ENCODE measurements around the gene ZNF846. TPM values are rescaled to one million over a fixed set of nuclear protein-coding genes. Genes with fewer than 3 reads are reported as not detected.
A peak's percentile ranks its signal among the peaks of the same experiment; 100 is the strongest.

Gene ZNF846
- total RNA-seq, 4 donors from 2014 or later: 10.0 to 18.1 (median 14.2) TPM

DNA sequence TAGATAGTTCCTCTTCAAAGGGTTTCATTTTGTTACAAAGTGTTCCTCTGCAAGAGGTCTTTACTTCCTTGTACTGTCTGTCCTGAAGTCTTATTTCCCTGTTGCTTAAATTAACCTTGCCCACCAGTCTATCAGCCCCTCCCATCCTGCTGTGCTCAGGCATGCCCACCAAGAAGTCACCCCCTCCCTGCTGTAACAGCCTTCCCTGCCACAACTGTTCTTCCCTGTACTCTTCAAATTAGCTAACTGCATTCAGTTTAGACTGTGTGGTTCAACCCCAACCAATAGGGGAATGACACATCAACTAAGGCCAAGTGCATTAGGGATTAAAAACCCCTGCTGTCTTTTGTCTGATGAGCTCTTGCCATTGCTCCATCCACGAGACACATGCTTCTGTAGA lies 59.2 kb downstream of the ZNF846 start:
- DNase-seq: peak; percentile 10
- no peaks in the 10 kb centered on the region for H3K4me1 ChIP-seq
- intact Hi-C loops (cut with DNase I; ENCODE audit: low total_unique reads): no loop called here
- no peaks in the 10 kb centered on the region for H3K36me3 ChIP-seq
- WGBS, 2 donors (ENCODE audit: low coverage in 1 of 2): 0 to 17% methylated on average over 1 of the region's 1 CpG
- no peaks in the 10 kb centered on the region for H3K27me3 ChIP-seq
- H3K4me3 ChIP-seq: no peak overlapping the region
- TF ChIP-seq EP300 (IDR thresholded peaks at IDR 0.05; ENCODE audit: low read depth): no peak
- no peak for TF ChIP-seq POLR2A (IDR thresholded peaks at IDR 0.05)
- TF ChIP-seq, protein P1, sequence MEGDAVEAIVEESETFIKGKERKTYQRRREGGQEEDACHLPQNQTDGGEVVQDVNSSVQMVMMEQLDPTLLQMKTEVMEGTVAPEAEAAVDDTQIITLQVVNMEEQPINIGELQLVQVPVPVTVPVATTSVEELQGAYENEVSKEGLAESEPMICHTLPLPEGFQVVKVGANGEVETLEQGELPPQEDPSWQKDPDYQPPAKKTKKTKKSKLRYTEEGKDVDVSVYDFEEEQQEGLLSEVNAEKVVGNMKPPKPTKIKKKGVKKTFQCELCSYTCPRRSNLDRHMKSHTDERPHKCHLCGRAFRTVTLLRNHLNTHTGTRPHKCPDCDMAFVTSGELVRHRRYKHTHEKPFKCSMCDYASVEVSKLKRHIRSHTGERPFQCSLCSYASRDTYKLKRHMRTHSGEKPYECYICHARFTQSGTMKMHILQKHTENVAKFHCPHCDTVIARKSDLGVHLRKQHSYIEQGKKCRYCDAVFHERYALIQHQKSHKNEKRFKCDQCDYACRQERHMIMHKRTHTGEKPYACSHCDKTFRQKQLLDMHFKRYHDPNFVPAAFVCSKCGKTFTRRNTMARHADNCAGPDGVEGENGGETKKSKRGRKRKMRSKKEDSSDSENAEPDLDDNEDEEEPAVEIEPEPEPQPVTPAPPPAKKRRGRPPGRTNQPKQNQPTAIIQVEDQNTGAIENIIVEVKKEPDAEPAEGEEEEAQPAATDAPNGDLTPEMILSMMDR (IDR thresholded peaks at IDR 0.05): no peak
- no peak for TF ChIP-seq POLR2AphosphoS5 (IDR thresholded peaks at IDR 0.05)
- H3K9me3 ChIP-seq: peaks cover 4 to 25% of the 10 kb centered on the region in 2 donors
- peak overlapping the region in 1 of 4 donors; percentile 47 for H3K27ac ChIP-seq
- in situ Hi-C loops (cut with MboI; ENCODE audit: low pct_ligation_motif_present in 1 of 4, low pct_unique_long_range_greater_than_20kb in 1 of 4, low sequenced_read_pairs in 3 of 4): no loop called here

DNA sequence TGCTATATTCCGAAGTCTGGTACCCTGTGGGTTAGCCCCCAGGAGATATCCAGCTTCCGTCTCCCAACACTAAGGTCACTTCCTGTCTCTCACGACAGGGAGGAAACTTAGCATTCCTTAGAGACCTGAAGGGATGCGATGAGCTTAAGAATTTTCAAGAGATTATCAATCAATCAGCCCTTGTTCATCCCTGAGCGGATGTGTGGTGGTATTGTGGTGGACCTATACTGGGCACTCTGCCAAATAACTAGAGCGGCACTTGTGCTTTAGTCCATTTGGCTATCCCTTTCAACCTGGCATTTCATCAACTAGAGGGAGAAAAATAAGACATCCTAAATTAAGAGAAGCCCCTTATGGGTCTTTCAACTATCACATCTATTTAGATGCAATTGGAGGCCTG lies 62.7 kb downstream of the ZNF846 start:
- H3K4me1 ChIP-seq: no peaks in the 10 kb centered on the region
- intact Hi-C loops (cut with DNase I; ENCODE audit: low total_unique reads): no loop called here
- H3K27ac ChIP-seq: no peak overlapping the region
- in situ Hi-C loops (cut with MboI; ENCODE audit: low pct_ligation_motif_present in 1 of 4, low pct_unique_long_range_greater_than_20kb in 1 of 4, low sequenced_read_pairs in 3 of 4): no loop called here
- no peaks in the 10 kb centered on the region for H3K27me3 ChIP-seq
- H3K4me3 ChIP-seq: no peak overlapping the region
- WGBS, 2 donors (ENCODE audit: low coverage in 1 of 2): 83 to 93% methylated on average over 4 to 6 of the region's 6 CpGs
- peaks cover 3 to 5% of the 10 kb centered on the region in 2 donors for H3K9me3 ChIP-seq
- H3K36me3 ChIP-seq: no peaks in the 10 kb centered on the region
- DNase-seq: no peak
- TF ChIP-seq POLR2AphosphoS5 (IDR thresholded peaks at IDR 0.05) (no peak), POLR2A (IDR thresholded peaks at IDR 0.05) (no peak), EP300 (IDR thresholded peaks at IDR 0.05; ENCODE audit: low read depth) (no peak)
- TF ChIP-seq, protein P1 (IDR thresholded peaks at IDR 0.05): no peak

DNA sequence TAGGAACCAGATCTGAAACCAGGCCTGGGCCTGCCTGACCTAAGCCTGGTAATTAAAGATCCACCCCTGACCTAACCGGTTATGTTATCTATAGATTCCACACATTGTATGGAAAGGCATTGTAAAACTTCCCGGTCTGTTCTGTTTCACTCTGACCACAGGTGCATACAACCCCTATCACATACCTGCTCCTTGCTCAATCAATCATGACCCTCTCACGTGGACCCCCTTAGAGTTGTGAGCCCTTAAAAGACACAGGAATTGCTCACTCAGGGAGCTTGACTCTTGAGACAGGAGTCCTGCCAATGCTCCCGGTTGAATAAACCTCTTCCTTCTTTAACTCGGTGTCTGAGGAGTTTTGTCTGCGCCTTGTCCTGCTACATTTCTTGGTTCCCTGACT lies 66.4 kb downstream of the ZNF846 start:
- intact Hi-C loops (cut with DNase I; ENCODE audit: low total_unique reads): no loop called here
- 71 to 82% methylated on average over 1 to 6 of the region's 6 CpGs for WGBS, 2 donors (ENCODE audit: low coverage in 1 of 2)

More for the DNA sequence above, 66.4 kb downstream of the ZNF846 start:
- in situ Hi-C loops (cut with MboI; ENCODE audit: low pct_ligation_motif_present in 1 of 4, low pct_unique_long_range_greater_than_20kb in 1 of 4, low sequenced_read_pairs in 3 of 4): no loop called here
- Histone ChIP-seq H3K27me3 (no peaks in the 10 kb centered on the region), H3K27ac (no peak overlapping the region), H3K4me3 (no peak overlapping the region), H3K9me3 (no peaks in the 10 kb centered on the region), H3K36me3 (no peaks in the 10 kb centered on the region), H3K4me1 (no peaks in the 10 kb centered on the region)
- no peak for DNase-seq
- TF ChIP-seq, protein P1 (IDR thresholded peaks at IDR 0.05): no peak
- TF ChIP-seq EP300 (IDR thresholded peaks at IDR 0.05; ENCODE audit: low read depth) (no peak), POLR2A (IDR thresholded peaks at IDR 0.05) (no peak), POLR2AphosphoS5 (IDR thresholded peaks at IDR 0.05) (no peak)

Other genes with a start within 250 kb of the ZNF846 start
- gene ZNF426, start 230.1 kb downstream of the ZNF846 start, total RNA-seq: 10 to 100 TPM in 2 of 4 donors, 1 to 10 TPM in 2; 6.5 to 29.9 (median 16.4) TPM
- gene ZNF121, start 184.2 kb downstream of the ZNF846 start, total RNA-seq: 10 to 100 TPM; 10.1 to 21.0 (median 14.0) TPM
- 10 to 100 TPM in 3 of 4 donors, 1 to 10 TPM in 1; 6.4 to 36.7 (median 26.0) TPM for gene ZNF561, start 147.5 kb downstream of the ZNF846 start, total RNA-seq
- gene ZNF562, start 93.6 kb downstream of the ZNF846 start, total RNA-seq: 10 to 100 TPM in 3 of 4 donors, 1 to 10 TPM in 1; 5.6 to 36.8 (median 17.6) TPM
- gene FBXL12, start 50.3 kb upstream of the ZNF846 start, total RNA-seq: 100 to 1,000 TPM in 2 of 4 donors, 10 to 100 TPM in 2; 32.9 to 184 (median 83.1) TPM
- gene UBL5, start 59.2 kb upstream of the ZNF846 start, total RNA-seq: 100 to 1,000 TPM in 3 of 4 donors, 10 to 100 TPM in 1; 61.0 to 563 (median 249) TPM
- 10 to 100 TPM; 22.9 to 82.5 (median 43.7) TPM for gene PIN1, start 66.6 kb upstream of the ZNF846 start, total RNA-seq
- gene OLFM2, start 167.8 kb upstream of the ZNF846 start, total RNA-seq: 1 to 10 TPM in 2 of 4 donors, not detected in 2; 2.0 to 2.7 TPM
- 10 to 100 TPM in 2 of 4 donors, 1 to 10 TPM in 2; 2.5 to 17.7 (median 7.9) TPM for gene COL5A3, start 241.8 kb upstream of the ZNF846 start, total RNA-seq
- not detected for gene RDH8, start 244.7 kb upstream of the ZNF846 start, total RNA-seq